NCI-H1105 treated with DMSO at 0.1 percent for 48 hours (cell line): ENCODE data around the gene OTOGL.

Experiments
- DNase-seq: peaks from one replicate; lab custom pipeline; 2025; lab: John Stamatoyannopoulos, UW

The OTOGL gene

GRCh38 chr12:80374615-80375014 lies 275.3 kb downstream of the OTOGL start:
- DNase-seq, result no peak

GRCh38 chr12:80377140-80377794 lies 277.9 kb downstream of the OTOGL start:
- no peak for DNase-seq

- no peak for DNase-seq
Observed at GRCh38 chr12:80381121-80381520, 281.8 kb downstream of the OTOGL start.

- no peak for DNase-seq
Observed at GRCh38 chr12:80382254-80382653, 282.9 kb downstream of the OTOGL start.

- no peak for DNase-seq
Observed at GRCh38 chr12:80400571-80400991, 301.2 kb downstream of the OTOGL start.

GRCh38 chr12:80401191-80401590 lies 301.9 kb downstream of the OTOGL start:
- DNase-seq, result no peak

GRCh38 chr12:80404629-80405028 lies 305.3 kb downstream of the OTOGL start:
- no peak for DNase-seq

- no peak for DNase-seq
Observed at GRCh38 chr12:80406253-80406652, 306.9 kb downstream of the OTOGL start.

- no peak for DNase-seq
Observed at GRCh38 chr12:80411787-80412186, 312.4 kb downstream of the OTOGL start.

GRCh38 chr12:80412343-80412953 lies 313.1 kb downstream of the OTOGL start:
- DNase-seq, result peak; percentile 71

- DNase-seq, result no peak
Observed at GRCh38 chr12:80413462-80413861, 314.1 kb downstream of the OTOGL start.

GRCh38 chr12:80415466-80415865 lies 316.1 kb downstream of the OTOGL start:
- no peak for DNase-seq

- no peak for DNase-seq
Observed at GRCh38 chr12:80419644-80420043, 320.3 kb downstream of the OTOGL start.

- no peak for DNase-seq
Observed at GRCh38 chr12:80420075-80420474, 320.7 kb downstream of the OTOGL start.

- DNase-seq, result no peak
Observed at GRCh38 chr12:80422550-80422949, 323.2 kb downstream of the OTOGL start.
